K562 (cell line): ENCODE results near the gene PPP4R1. TPM values are rescaled to one million over a fixed set of nuclear protein-coding genes. Genes with fewer than 3 reads are reported as not detected.

Experiments used
- ATAC-seq: fragments of 200-7000 bp; cut with Tn5 transposase; 3 replicates; pipeline ENCODE4 v1.9.1; 2020; ENCODE audit warnings: moderate library complexity
- BruUV-seq: library from RNA; stranded (reverse); fragments of 400-500 nt; replicated peaks from 2 replicates; lab custom pipeline; 2021; lab: Mats Ljungman, UMichigan
- CTCF ChIA-PET: fragments of 300-600 bp; formaldehyde crosslinking; extraction: SDS; loops from one replicate; lab custom pipeline; 2021; ENCODE audit warnings: low intra/inter-chr PET ratio; lab: Yijun Ruan, JAX
- POLR2A ChIA-PET: fragments of 300-600, 350-650 bp; sonication (Branson Sonifier 250); formaldehyde crosslinking; extraction: SDS; loops from one replicate; lab custom pipeline; 2021; ENCODE audit warnings: antibody characterized with exemption, inconsistent platforms; lab: Yijun Ruan, JAX
- DNase-seq, 4 experiments: peaks; one replicate each; pipeline versions ENCODE4 v3.0.0 to v3.0.0-alpha.2; 2011 to 2018; ENCODE audit warnings: low spot score in 3 of 4, mixed read lengths in 3 of 4; ENCODE audit errors: extremely low read depth in 1 of 4
- FAIRE-seq: peaks from 2 replicates; lab custom pipeline; 2011; peaks lifted over from hg19 to GRCh38; lab: Jason Lieb, UNC
- H2AFZ ChIP-seq: 2 replicates; pipeline ENCODE4 v1.6.0; 2011; ENCODE audit warnings: low read depth, low read length, control low read depth, inconsistent platforms
- H3K27ac ChIP-seq: fragments of 200-600 bp; 3 replicates; pipeline ENCODE4 v1.8.0; 2011; ENCODE audit warnings: low read depth, mild to moderate bottlenecking, control low read depth, inconsistent platforms, low read length, moderate library complexity, mixed read lengths; ENCODE audit errors: extremely low read depth
- H3K27me3 ChIP-seq, 2 experiments: fragments of 300-600 bp in 1 of 2; 2 replicates in 1 of 2; 3 replicates in 1 of 2; pipeline versions ENCODE4 v1.6.0 to v1.8.0; 2011; ENCODE audit warnings: inconsistent platforms in 2 of 2, low read length in 2 of 2, mild to moderate bottlenecking in 1 of 2, mixed read lengths in 1 of 2, moderate library complexity in 1 of 2; ENCODE audit not compliant: control insufficient read depth in 2 of 2, insufficient read depth in 2 of 2
- H3K36me3 ChIP-seq: fragments of 300-600 bp; 3 replicates; pipeline ENCODE4 v1.8.0; 2011; ENCODE audit warnings: mild to moderate bottlenecking, low read length, inconsistent platforms; ENCODE audit not compliant: control insufficient read depth, insufficient read depth
- H3K4me1 ChIP-seq, 2 experiments: fragments of 200-600 bp in 1 of 2; replicated peaks in 1 of 2; 2 replicates in 1 of 2; 3 replicates in 1 of 2; pipeline versions ENCODE4 v1.5.1 to v1.8.0; 2011; ENCODE audit warnings: inconsistent platforms in 2 of 2, low read length in 2 of 2, mild to moderate bottlenecking in 1 of 2, mixed read lengths in 1 of 2, moderate library complexity in 1 of 2; ENCODE audit not compliant: control insufficient read depth in 2 of 2, insufficient read depth in 2 of 2
- H3K4me2 ChIP-seq: 2 replicates; pipeline ENCODE4 v1.6.1; 2011; ENCODE audit warnings: low read length, control low read depth, inconsistent platforms, mixed read lengths; ENCODE audit not compliant: insufficient read depth
- H3K4me3 ChIP-seq: fragments of 200-600 bp; sonication (generic), shearing (Covaris generic); 2 replicates; pipeline ENCODE4 v1.5.1; 2016; ENCODE audit warnings: control low read depth, inconsistent platforms
- H3K79me2 ChIP-seq: fragments of 200-600 bp; 3 replicates; pipeline ENCODE4 v1.8.0; 2011; ENCODE audit warnings: low read length, inconsistent platforms; ENCODE audit not compliant: control insufficient read depth, insufficient read depth
- H3K9ac ChIP-seq, 2 experiments: 2 replicates each; pipeline versions ENCODE4 v1.6.0 to v1.6.1; 2011; ENCODE audit warnings: low read depth in 2 of 2, low read length in 2 of 2, control low read depth in 1 of 2, inconsistent platforms in 1 of 2, mild to moderate bottlenecking in 1 of 2, mixed read lengths in 1 of 2; ENCODE audit not compliant: insufficient read depth in 1 of 2
- H3K9me1 ChIP-seq: one replicate; pipeline ENCODE4 v1.6.0; 2011; ENCODE audit warnings: inconsistent platforms, mild to moderate bottlenecking, low read length, moderate library complexity; ENCODE audit not compliant: control insufficient read depth, insufficient read depth
- H3K9me3 ChIP-seq: replicated peaks from 2 replicates; pipeline ENCODE4 v1.5.1; 2011; ENCODE audit warnings: low read depth, low read length, inconsistent platforms; ENCODE audit not compliant: control insufficient read depth, insufficient read depth
- H4K20me1 ChIP-seq: replicated peaks from 2 replicates; pipeline ENCODE4 v1.6.1; 2011; ENCODE audit warnings: low read length, inconsistent platforms, mixed read lengths; ENCODE audit not compliant: control insufficient read depth, insufficient read depth
- ATF3 ChIP-seq, 2 experiments: fragments of 450-650 bp in 1 of 2; sonication (generic) in 1 of 2; formaldehyde crosslinking in 1 of 2; IDR thresholded peaks in 1 of 2; conservative IDR thresholded peaks in 1 of 2; 2 replicates each; pipeline versions ENCODE4 v1.6.1 to v1.8.1; 2016 to 2023; ENCODE audit warnings: mild to moderate bottlenecking in 2 of 2, moderate library complexity in 2 of 2, inconsistent platforms in 1 of 2, missing genetic modification reagents in 1 of 2
- BMI1 ChIP-seq: fragments of 150-350 bp; IDR thresholded peaks from 2 replicates; pipeline ENCODE4 v1.6.1; 2014; ENCODE audit warnings: low read length
- E2F6 ChIP-seq, 2 experiments: IDR thresholded peaks; 2 replicates each; pipeline ENCODE4 v1.6.1; 2011; ENCODE audit warnings: borderline replicate concordance in 1 of 2, control low read depth in 1 of 2, low read depth in 1 of 2, low read length in 1 of 2, mild to moderate bottlenecking in 1 of 2, mixed read lengths in 1 of 2, moderate library complexity in 1 of 2; ENCODE audit not compliant: insufficient read depth in 1 of 2, insufficient read length in 1 of 2, poor library complexity in 1 of 2, severe bottlenecking in 1 of 2; ENCODE audit errors: extremely low read depth in 1 of 2
- FOSL1 ChIP-seq: fragments of 200-800 bp; sonication (Bioruptor generic); conservative IDR thresholded peaks from 2 replicates; pipeline ENCODE4 v1.6.1; 2016; ENCODE audit warnings: missing genetic modification characterization, missing compliant biosample characterization
- JUND ChIP-seq, 2 experiments: IDR thresholded peaks; 2 replicates in 1 of 2; 3 replicates in 1 of 2; pipeline ENCODE4 v1.6.1; 2011; ENCODE audit warnings: borderline replicate concordance in 2 of 2, low read depth in 2 of 2, low read length in 2 of 2, improper control_type of control experiment in 1 of 2, missing biosample characterization in 1 of 2, missing genetic modification characterization in 1 of 2, missing genetic modification reagents in 1 of 2
- NRF1 ChIP-seq, 2 experiments: fragments of 450-650 bp; IDR thresholded peaks in 1 of 2; conservative IDR thresholded peaks in 1 of 2; 2 replicates each; pipeline ENCODE4 v1.6.1; 2014; ENCODE audit warnings: mild to moderate bottlenecking in 2 of 2
- TEAD2 ChIP-seq: fragments of 450-650 bp; IDR thresholded peaks from 2 replicates; pipeline ENCODE4 v1.6.1; 2016; ENCODE audit warnings: missing genetic modification characterization, control low read depth, missing compliant biosample characterization
- ZNF785 ChIP-seq: fragments of 250-450 bp; sonication (Bioruptor Pico); IDR thresholded peaks from 2 replicates; pipeline ENCODE4 v1.4.0; 2020; ENCODE audit warnings: mild to moderate bottlenecking
- WGBS: fragments of 100-300 bp; shearing (Covaris generic); methylation state at CpG from one replicate; pipeline ENCODE4 v1.1.6; 2016; ENCODE audit warnings: low coverage, mixed read lengths; ENCODE audit not compliant: insufficient coverage; ENCODE audit errors: missing lambda C conversion rate; 5-methylcytosine and 5-hydroxymethylcytosine counted together
- in situ Hi-C: fragments of 300-500 bp; cut with MboI; formaldehyde crosslinking; loops from 4 replicates; pipeline ENCODE4 v1.15.0; 2018; ENCODE audit warnings: inconsistent platforms, mixed read lengths
- intact Hi-C: fragments of 100-400 bp; cut with micrococcal nuclease; formaldehyde crosslinking; loops from 2 replicates; pipeline ENCODE4 v1.14.2; 2022
- polyA plus RNA-seq, 8 experiments: library from polyadenylated mRNA; depleted of rRNA in 4 of 8; stranded (reverse) in 5 of 8; unstranded in 3 of 8; fragments of >200 nt; fragmentation: Nextera tagmentation in 2 of 8; fragmentation: Illumina TruSeq in 1 of 8; extraction: Ambion mirVana in 2 of 8; extraction: Trizol in 1 of 8; gene quantifications; 2 replicates each; pipeline versions ENCODE4 v1.2.1 to v1.2.3, GENCODE V29; 2011 to 2014; ENCODE audit warnings: inconsistent platforms in 1 of 8, missing spikeins in 1 of 8
- total RNA-seq, 7 experiments: library from RNA; depleted of rRNA in 6 of 7; stranded (reverse); fragments of >200 nt in 6 of 7; fragmentation: Illumina TruSeq in 2 of 7; extraction: Trizol in 2 of 7; gene quantifications; 2 replicates each; pipeline versions ENCODE4 v1.2.1 to v1.2.3, GENCODE V29; 2011 to 2021; ENCODE audit warnings: low replicate concordance in 1 of 7

Gene PPP4R1
- total and polyA plus RNA-seq, 9 of the 15 experiments (the other 6 are each of a cell fraction or from before 2014, with no cell fraction given): 23.5 to 136 (median 84.5) TPM

GRCh38 chr18:9663377-9663776, 49.0 kb upstream of the PPP4R1 start:
- peaks cover 4 to 8% of the 10 kb centered on the region in 2 experiments; a peak in 3 of 5 replicates for H3K4me1 ChIP-seq
- 0 out of 2 replicates have a peak overlapping the region, but pooled peaks have one; percentile 17 for H3K4me2 ChIP-seq
- no peaks in the 10 kb centered on the region for H3K79me2 ChIP-seq
- no peaks in the 10 kb centered on the region for H3K9me1 ChIP-seq
- BruUV-seq: no TSS peak
- no peaks in the 10 kb centered on the region for H4K20me1 ChIP-seq
- H3K9ac ChIP-seq: peak overlapping the region in 1 of 2 experiments; percentile 46; a peak in 1 of 4 replicates
- peak; percentile 70 for TF ChIP-seq FOSL1 (tag)
- no peak for TF ChIP-seq BMI1
- peak in 1 of 2 experiments; percentile 43 for TF ChIP-seq E2F6 (IDR thresholded peaks at IDR 0.05; ENCODE audit: borderline replicate concordance in 1 of 2, extremely low read depth in 1 of 2, insufficient read depth in 1 of 2, insufficient read length in 1 of 2, low read depth in 1 of 2, low read length in 1 of 2, poor library complexity in 1 of 2, severe bottlenecking in 1 of 2)
- peak; percentile 61; the same call in 1 of the 2 replicates for TF ChIP-seq ATF3 (IDR thresholded peaks at IDR 0.05)
- no peak for TF ChIP-seq ATF3 (CRISPR knock-in tag; conservative IDR thresholded peaks at IDR 0.05)
- 0 out of 4 replicates have a peak, but pooled peaks of 1 of the 2 experiments have one; percentile 13 for TF ChIP-seq NRF1 (conservative IDR thresholded peaks at IDR 0.05 in 1 of 2, IDR thresholded peaks at IDR 0.05 in 1 of 2)
- TF ChIP-seq JUND (IDR thresholded peaks at IDR 0.05; ENCODE audit: borderline replicate concordance, low read depth, low read length): peak; percentile 57; the same call in 1 of the 2 replicates
- TF ChIP-seq JUND (tag; IDR thresholded peaks at IDR 0.05; ENCODE audit: borderline replicate concordance, low read depth, low read length): peak; percentile 63; the same call in 1 of the 3 replicates
- no peak for TF ChIP-seq TEAD2 (tag)
- TF ChIP-seq ZNF785 (CRISPR knock-in tag): no peak
- peak; percentile 65 for FAIRE-seq
- no peaks in the 10 kb centered on the region for H3K36me3 ChIP-seq
- H3K27me3 ChIP-seq: no peaks in the 10 kb centered on the region
- 49% methylated on average over 8 of the region's 8 CpGs for WGBS
- peak overlapping the region; percentile 87 for H2AFZ ChIP-seq
- H3K4me3 ChIP-seq: no peak overlapping the region
- in situ Hi-C loops (no loop called here), intact Hi-C loops (loop anchor here (2.0 to 5.0 kb wide), 2 partner anchors 51 to 89 kb away; partner anchors contain the start of gene PPP4R1)
- H3K9me3 ChIP-seq: no peaks in the 10 kb centered on the region
- DNase-seq: peak in 1 of 4 experiments; percentile 47
- no peak overlapping the region for H3K27ac ChIP-seq
- peak; percentile 67 for ATAC-seq
- CTCF ChIA-PET: no interaction called here
- POLR2A ChIA-PET: interaction anchor here (1.0 kb wide), 2 partner anchors 48 to 54 kb away, joined by 3 to 4 read pairs; no protein-coding TSS in a partner anchor
